Right lobe of liver (tissue), 4 donors: ENCODE results near the gene NCOA1.

ENCODE experiments used
- POLR2A ChIP-seq: fragments of 450-650 bp; IDR thresholded peaks from one replicate; pipeline ENCODE4 v1.6.1; 2017; ENCODE audit warnings: antibody characterized with exemption, mild to moderate bottlenecking
- TF ChIP-seq, protein P1 (sequence below), 4 donors: fragments of 200-600 bp in 3 of 4; fragments of 450-650 bp in 1 of 4; IDR thresholded peaks; one replicate each; pipeline versions ENCODE4 v1.5.1 to v1.8.0; 2016 to 2022; ENCODE audit warnings: antibody characterized with exemption in 4 of 4, mild to moderate bottlenecking in 2 of 4
- donor health status: DM: no; HTN: no; CAD: no.
- donor health status: DM: no; HTN: no; CAD: no.
- donor health status: DM: no; HTN: yes; CAD: no.

GRCh38 chr2:24632172-24632571 lies 141.1 kb downstream of the NCOA1 start:
- TF ChIP-seq POLR2A, result no peak
- TF ChIP-seq, protein P1, sequence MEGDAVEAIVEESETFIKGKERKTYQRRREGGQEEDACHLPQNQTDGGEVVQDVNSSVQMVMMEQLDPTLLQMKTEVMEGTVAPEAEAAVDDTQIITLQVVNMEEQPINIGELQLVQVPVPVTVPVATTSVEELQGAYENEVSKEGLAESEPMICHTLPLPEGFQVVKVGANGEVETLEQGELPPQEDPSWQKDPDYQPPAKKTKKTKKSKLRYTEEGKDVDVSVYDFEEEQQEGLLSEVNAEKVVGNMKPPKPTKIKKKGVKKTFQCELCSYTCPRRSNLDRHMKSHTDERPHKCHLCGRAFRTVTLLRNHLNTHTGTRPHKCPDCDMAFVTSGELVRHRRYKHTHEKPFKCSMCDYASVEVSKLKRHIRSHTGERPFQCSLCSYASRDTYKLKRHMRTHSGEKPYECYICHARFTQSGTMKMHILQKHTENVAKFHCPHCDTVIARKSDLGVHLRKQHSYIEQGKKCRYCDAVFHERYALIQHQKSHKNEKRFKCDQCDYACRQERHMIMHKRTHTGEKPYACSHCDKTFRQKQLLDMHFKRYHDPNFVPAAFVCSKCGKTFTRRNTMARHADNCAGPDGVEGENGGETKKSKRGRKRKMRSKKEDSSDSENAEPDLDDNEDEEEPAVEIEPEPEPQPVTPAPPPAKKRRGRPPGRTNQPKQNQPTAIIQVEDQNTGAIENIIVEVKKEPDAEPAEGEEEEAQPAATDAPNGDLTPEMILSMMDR (IDR thresholded peaks at IDR 0.05), result no peak
